Measurements from ENCODE around the gene BCL11B.

BCL11B gene

GRCh38 chr14:99216191-99216590, 55.8 kb downstream of the BCL11B start:
- no peak for DNase-seq

- peak; percentile 78 for DNase-seq
Observed at GRCh38 chr14:99215277-99215676, 56.7 kb downstream of the BCL11B start.

GRCh38 chr14:99214701-99215100, 57.3 kb downstream of the BCL11B start:
- DNase-seq = no peak

- DNase-seq = no peak
Observed at GRCh38 chr14:99213527-99213971, 58.4 kb downstream of the BCL11B start.

- DNase-seq = no peak
Observed at GRCh38 chr14:99213101-99213500, 58.9 kb downstream of the BCL11B start.

GRCh38 chr14:99212646-99213045, 59.4 kb downstream of the BCL11B start:
- DNase-seq = no peak

GRCh38 chr14:99212199-99212598, 59.8 kb downstream of the BCL11B start:
- no peak for DNase-seq

- DNase-seq = no peak
Observed at GRCh38 chr14:99211410-99211809, 60.6 kb downstream of the BCL11B start.

- no peak for DNase-seq
Observed at GRCh38 chr14:99210333-99210732, 61.7 kb downstream of the BCL11B start.

- no peak for DNase-seq
Observed at GRCh38 chr14:99209409-99209808, 62.6 kb downstream of the BCL11B start.

- DNase-seq = no peak
Observed at GRCh38 chr14:99208318-99208717, 63.7 kb downstream of the BCL11B start.

GRCh38 chr14:99207456-99207855, 64.5 kb downstream of the BCL11B start:
- DNase-seq = no peak

- DNase-seq = no peak
Observed at GRCh38 chr14:99206090-99206489, 65.9 kb downstream of the BCL11B start.

GRCh38 chr14:99205086-99205688, 66.8 kb downstream of the BCL11B start:
- no peak for DNase-seq

GRCh38 chr14:99203801-99204200, 68.2 kb downstream of the BCL11B start:
- DNase-seq = no peak

GRCh38 chr14:99203080-99203479, 68.9 kb downstream of the BCL11B start:
- no peak for DNase-seq

- DNase-seq = no peak
Observed at GRCh38 chr14:99202516-99202915, 69.5 kb downstream of the BCL11B start.

- no peak for DNase-seq
Observed at GRCh38 chr14:99201351-99202073, 70.5 kb downstream of the BCL11B start.

GRCh38 chr14:99200654-99201005, 71.4 kb downstream of the BCL11B start:
- DNase-seq = no peak

- no peak for DNase-seq
Observed at GRCh38 chr14:99199846-99200653, 71.9 kb downstream of the BCL11B start.

GRCh38 chr14:99198746-99199502, 73.1 kb downstream of the BCL11B start:
- no peak for DNase-seq

GRCh38 chr14:99196310-99196650, 75.7 kb downstream of the BCL11B start:
- no peak for DNase-seq

- no peak for DNase-seq
Observed at GRCh38 chr14:99195602-99196309, 76.2 kb downstream of the BCL11B start.
